HG03439 (cell line): ENCODE data around the gene NCK1.
"Not testable (repeated sequence)": the region's sequence is repeated elsewhere in the genome, so short reads cannot be mapped to it uniquely, and the experiment has no call there.

Source experiments
- ATAC-seq: cut with Tn5 transposase; IDR thresholded peaks from one replicate; pipeline ENCODE4 v1.9.1; 2021; ENCODE audit warnings: mild to moderate bottlenecking, moderate library complexity; ENCODE audit not compliant: unreplicated experiment

Gene NCK1

DNA sequence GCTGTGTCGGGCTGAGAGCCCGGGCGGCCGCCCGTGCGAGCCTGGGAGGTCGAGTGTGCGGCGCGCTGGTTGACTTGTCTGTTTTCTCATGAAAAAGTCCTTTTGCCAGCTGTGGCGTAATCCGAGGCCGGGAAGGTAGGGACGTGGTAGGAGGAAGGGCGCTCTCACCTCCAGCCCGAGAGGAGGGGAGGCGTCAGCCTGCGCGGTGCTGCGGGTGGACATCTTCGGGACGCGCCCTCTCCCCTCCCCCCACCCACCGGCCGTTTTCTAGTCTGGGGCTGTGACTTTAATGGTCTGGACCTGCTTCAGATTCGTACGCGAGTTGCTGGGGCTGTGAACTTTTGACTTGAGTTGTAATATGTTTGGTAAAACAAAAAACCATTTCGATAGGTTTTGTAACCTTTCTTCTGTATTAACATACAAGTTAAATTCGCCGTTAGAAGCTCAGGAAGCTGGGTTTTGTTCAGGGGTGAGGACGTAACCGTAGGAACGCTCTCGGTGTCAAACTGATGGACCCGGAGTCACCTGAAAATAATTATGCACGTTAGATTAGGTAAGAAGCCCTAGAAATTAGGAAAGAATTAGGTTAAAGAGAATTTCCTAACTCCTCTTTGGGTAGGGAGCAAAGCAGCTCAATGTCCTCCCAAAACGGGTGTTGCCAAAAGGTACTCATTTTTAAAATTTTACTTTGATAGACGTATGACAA, 762 bp downstream of the NCK1 start:
- peak; percentile 17 for ATAC-seq

GRCh38 chr3:136869282-136869681, 7.3 kb downstream of the NCK1 start:
- ATAC-seq: no peak

DNA sequence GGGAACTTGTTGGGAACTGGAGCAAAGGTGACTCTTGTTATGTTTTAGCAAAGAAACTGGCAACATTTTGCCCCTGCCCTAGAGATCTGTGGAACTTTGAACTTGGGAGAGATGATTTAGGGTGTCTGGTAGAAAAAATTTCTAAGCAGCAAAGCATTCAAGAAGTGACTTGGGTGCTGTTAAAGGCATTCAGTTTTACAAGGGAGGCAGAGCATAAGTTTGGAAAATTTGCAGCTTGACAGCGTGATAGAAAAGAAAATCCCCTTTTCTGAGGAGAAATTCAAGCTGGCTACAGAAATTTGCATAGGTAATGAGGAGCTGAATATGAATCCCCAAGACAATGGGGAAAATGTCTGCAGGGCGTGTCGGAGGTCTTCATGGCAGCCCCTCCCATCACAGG, 10.2 kb downstream of the NCK1 start:
- ATAC-seq: not testable (repeated sequence)

DNA sequence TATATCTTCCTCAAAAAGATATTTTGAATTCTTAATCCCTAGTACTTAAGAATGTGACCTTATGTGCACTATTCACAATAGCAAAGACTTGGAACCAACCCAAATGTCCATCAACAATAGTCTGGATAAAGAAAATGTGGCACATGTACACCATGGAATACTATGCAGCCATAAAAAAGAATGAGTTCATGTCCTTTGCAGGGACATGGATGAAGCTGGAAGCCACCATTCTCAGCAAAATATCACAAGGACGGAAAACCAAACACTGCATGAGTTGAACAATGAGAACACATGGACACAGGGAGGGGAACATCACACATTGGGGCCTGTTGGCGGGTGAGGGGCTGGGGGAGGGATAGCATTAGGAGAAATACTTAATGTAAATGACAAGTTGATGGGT, 17.5 kb downstream of the NCK1 start:
- not testable (repeated sequence) for ATAC-seq

GRCh38 chr3:136882571-136882970, 20.6 kb downstream of the NCK1 start:
- ATAC-seq: no peak

DNA sequence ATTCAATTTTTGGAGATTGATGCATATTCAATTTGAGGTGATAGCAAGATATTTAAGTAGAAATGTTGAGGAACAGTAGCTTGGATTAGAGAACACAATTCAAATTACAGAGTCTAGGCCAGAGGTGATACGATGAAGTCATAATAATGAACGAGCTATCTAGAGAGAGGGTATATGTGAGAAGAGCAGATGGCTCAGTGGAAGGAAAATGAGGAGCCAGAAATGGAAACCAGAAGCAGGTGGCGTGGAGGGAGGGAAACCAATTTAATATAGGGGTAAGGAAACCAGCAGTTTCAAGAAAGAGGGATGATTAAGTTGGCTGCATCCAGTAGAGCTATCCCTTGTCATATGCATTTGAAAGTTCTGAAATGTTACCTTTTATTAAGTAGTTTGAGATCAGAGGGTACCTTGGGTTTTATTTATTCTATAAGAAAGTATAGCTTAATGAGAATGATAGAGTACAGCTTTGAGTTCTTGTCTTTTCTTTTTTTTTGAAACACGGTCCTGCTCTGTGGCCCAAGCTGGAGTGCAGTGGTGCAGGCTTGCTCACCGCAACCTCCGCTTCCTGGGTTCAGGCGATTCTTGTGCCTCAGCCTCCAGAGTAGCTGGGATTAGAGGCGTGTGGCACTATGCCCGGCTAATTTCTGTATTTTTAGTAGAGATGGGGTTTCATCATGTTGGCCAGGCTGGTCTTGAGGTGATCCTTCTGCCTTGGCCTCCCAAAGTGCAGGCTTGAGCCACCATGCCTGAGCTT, 22.1 kb downstream of the NCK1 start:
- no peak for ATAC-seq

DNA sequence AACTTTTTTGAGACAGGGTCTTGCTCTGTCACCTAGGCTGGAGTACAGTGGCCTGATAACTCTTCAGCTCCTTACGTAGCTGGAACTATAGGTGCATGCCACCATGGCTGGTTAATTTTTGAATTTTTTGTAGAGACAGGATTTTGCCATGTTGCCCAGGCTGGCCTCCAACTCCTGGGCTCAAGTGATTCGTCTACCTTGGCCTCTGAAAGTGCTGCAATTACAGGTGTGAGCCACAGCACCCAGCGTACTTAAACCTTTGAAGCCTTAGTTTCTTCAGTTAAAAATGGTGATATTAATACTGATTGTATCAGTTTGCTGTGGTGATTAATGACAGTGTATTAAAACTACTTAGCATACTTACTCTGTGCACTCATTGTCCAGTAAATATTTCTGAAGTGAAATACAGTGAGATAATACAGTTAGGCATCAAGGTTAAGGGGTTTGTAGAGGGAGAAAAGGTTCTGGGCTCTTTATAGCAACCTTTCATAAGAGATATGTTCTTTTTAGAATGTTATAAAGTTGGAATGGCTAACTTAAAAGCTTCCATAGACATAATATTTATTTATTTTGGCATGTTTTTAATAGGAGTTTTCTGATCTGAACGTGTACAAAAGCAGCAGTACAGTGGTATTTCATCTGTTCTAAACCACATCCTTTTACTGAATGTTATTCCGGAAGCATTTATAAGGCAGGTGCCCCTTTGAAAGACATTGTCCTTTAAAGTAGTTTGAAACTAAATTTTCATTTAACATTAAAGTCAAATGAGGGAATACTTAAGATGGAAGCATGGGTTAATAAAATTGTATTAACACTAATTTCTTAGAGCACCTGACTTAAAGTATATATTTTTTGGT, 23.6 kb downstream of the NCK1 start:
- no peak for ATAC-seq

DNA sequence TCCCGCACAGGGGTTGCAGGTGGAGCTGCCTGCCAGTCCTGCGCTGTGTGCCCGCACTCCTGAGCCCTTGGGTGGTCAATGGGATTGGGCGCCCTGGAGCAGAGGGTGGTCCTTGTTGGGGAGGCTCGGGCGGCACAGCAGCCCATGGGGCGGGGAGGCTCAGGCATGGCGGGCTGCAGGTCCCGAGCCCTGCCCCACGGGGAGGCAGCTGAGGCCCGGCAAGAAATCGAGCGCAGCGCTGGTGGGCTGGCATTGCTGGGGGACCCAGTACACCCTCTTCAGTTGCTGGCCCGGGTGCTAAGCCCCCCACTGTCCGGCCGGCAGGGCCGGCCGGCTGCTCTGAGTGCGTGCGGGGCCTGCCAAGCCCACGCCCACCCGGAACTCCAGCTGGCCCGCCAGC, 27.9 kb downstream of the NCK1 start:
- ATAC-seq: no peak

GRCh38 chr3:136891934-136892855, 30.2 kb downstream of the NCK1 start:
- no peak for ATAC-seq

DNA sequence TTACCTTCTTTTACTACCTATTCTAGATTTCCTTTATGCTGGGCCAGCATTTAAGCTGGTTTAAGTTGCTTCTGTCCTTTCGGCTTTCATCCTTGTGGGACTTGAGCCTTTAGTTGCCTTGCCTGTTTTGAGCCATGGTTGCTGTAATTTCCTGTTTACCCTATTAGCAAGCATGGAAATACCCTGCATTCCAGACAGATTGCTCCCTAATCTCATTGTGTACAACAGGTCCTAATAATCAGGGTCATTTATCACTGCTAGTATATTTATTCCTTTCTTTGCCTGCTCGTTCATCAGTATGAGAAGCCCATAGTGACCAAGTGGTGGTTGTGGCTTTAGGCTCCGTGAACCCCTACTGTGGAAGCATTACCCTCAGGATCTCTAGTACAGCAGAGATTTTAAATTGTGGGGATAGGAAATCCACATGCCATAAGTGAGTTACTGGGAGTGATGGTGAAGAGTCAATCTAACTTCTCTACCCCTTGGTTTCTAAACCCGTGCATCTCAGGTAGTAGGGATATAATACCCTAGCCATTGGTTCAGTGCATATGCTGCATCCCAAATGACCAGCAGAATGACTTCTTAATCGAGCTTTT, 31.9 kb downstream of the NCK1 start:
- ATAC-seq: no peak

DNA sequence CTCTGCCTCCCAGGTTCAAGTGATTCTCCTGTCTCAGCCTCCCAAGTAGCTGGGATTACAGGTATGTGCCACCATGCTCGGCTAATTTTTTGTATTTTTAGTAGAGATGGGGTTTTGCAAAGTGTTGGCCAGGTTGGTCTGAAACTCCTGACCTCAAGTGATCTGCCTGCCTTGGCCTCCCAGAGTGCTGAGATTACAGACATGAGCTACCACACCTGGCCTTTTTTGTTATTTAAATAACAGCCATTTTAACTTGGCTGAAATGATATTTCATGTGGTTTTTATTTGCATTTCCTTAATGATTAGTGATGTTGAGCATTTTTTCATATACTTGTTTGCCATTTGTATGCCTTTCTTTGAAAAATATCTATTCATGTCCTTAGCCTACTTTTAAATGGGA, 35.2 kb downstream of the NCK1 start:
- ATAC-seq: not testable (repeated sequence)

GRCh38 chr3:136898549-136898948, 36.5 kb downstream of the NCK1 start:
- ATAC-seq: no peak

- ATAC-seq: no peak
These were observed 36.9 kb downstream of the NCK1 start for GRCh38 chr3:136898954-136899353.

GRCh38 chr3:136899622-136900158, 37.7 kb downstream of the NCK1 start:
- no peak for ATAC-seq

- not testable (repeated sequence) for ATAC-seq
These were observed 38.7 kb downstream of the NCK1 start for GRCh38 chr3:136900694-136901093.

DNA sequence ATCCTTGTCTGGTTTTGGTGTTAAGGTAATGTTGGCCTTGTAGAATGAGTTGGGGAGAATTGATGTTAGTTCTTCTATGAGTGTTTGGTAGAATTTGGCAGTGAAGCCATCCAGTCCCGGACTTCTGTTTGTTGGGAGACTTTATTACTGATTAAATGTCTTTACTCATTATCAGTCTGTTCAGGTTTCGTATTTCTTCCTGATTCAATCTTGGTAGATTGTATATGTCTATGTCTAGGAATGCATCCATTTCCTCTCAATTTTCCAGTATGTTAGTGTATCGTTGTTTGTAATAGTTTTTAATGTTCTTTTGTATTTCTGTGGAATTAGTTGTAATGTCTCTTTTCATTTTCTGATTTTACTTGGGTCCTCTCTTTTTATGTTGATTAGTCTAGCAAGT, 39.4 kb downstream of the NCK1 start:
- ATAC-seq: no peak

DNA sequence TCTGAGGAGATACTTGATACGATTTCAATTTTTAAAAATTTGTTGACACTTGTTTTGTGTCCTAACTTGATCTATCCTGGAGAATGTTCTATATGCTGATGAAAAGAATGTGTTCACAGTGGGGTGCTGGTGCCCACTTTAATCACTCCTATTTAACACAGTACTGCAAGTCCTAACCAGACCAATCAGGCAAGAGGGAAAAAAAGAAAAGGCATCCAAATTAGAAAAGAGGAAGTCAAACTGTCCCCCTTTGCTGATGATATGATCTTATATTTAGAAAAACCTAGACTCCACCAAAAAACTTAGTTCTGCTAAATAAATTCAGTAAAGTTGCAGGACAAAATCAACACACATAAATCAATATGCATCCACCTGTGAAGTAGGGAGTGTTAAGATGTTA, 40.5 kb downstream of the NCK1 start:
- ATAC-seq: not testable (repeated sequence)

GRCh38 chr3:136903899-136904298, 41.9 kb downstream of the NCK1 start:
- no peak for ATAC-seq

- no peak for ATAC-seq
These were observed 42.7 kb downstream of the NCK1 start for GRCh38 chr3:136904746-136905145.

GRCh38 chr3:136905549-136905948, 43.5 kb downstream of the NCK1 start:
- no peak for ATAC-seq
